Epithelial cell of esophagus (primary cell): ENCODE results near the gene AP3B2.

ENCODE experiments used
- DNase-seq: peaks from one replicate; pipeline ENCODE4 v3.0.0; 2010; ENCODE audit warnings: low read depth
- H3K4me3 ChIP-seq: 2 replicates; pipeline ENCODE4 v1.5.1; 2011; ENCODE audit warnings: mild to moderate bottlenecking, low read length, control low read depth
- CTCF ChIP-seq: IDR thresholded peaks from 2 replicates; pipeline ENCODE4 v1.5.1; 2011; ENCODE audit warnings: low read depth, mild to moderate bottlenecking, low read length, control low read depth, inconsistent platforms; ENCODE audit not compliant: insufficient read depth; ENCODE audit errors: missing control alignments

The AP3B2 gene

GRCh38 chr15:82680200-82681102, 29.2 kb downstream of the AP3B2 start:
- TF ChIP-seq CTCF: peak; percentile 25
- DNase-seq: peak; percentile 84
- peak overlapping the region; percentile 63 for H3K4me3 ChIP-seq

GRCh38 chr15:82679626-82680199, 30.0 kb downstream of the AP3B2 start:
- H3K4me3 ChIP-seq: peak overlapping the region; percentile 63
- TF ChIP-seq CTCF: no peak
- DNase-seq: no peak

GRCh38 chr15:82677720-82678323, 31.9 kb downstream of the AP3B2 start:
- DNase-seq: no peak
- TF ChIP-seq CTCF: no peak
- H3K4me3 ChIP-seq: no peak overlapping the region

- no peak for DNase-seq
- TF ChIP-seq CTCF: no peak
Observed at GRCh38 chr15:82674873-82675272, 34.8 kb downstream of the AP3B2 start.

GRCh38 chr15:82670699-82671098, 39.0 kb downstream of the AP3B2 start:
- TF ChIP-seq CTCF: no peak
- no peak for DNase-seq
- H3K4me3 ChIP-seq: no peak overlapping the region

More at GRCh38 chr15:82674873-82675272, 34.8 kb downstream of the AP3B2 start:
- no peak overlapping the region for H3K4me3 ChIP-seq

- DNase-seq: no peak
- H3K4me3 ChIP-seq: no peak overlapping the region
Observed at GRCh38 chr15:82666606-82667005, 43.1 kb downstream of the AP3B2 start.

More at GRCh38 chr15:82666606-82667005, 43.1 kb downstream of the AP3B2 start:
- TF ChIP-seq CTCF: no peak
